ENCODE results near the gene CRACDL.

The CRACDL gene

GRCh38 chr2:98778151-98778550 is 157.9 kb downstream of the CRACDL start:
- no peak for DNase-seq

GRCh38 chr2:98777710-98778109 is 158.3 kb downstream of the CRACDL start:
- DNase-seq = no peak

GRCh38 chr2:98777076-98777475 is 158.9 kb downstream of the CRACDL start:
- no peak for DNase-seq

- no peak for DNase-seq
Observed at GRCh38 chr2:98776136-98776535, 159.9 kb downstream of the CRACDL start.

GRCh38 chr2:98775146-98775986 is 160.7 kb downstream of the CRACDL start:
- no peak for DNase-seq

GRCh38 chr2:98773907-98774306 is 162.1 kb downstream of the CRACDL start:
- DNase-seq = no peak

- DNase-seq = no peak
Observed at GRCh38 chr2:98773169-98773568, 162.9 kb downstream of the CRACDL start.

- no peak for DNase-seq
Observed at GRCh38 chr2:98772536-98772935, 163.5 kb downstream of the CRACDL start.

GRCh38 chr2:98771721-98772524 is 164.1 kb downstream of the CRACDL start:
- peak in 1 of 56 donors; percentile 18 for DNase-seq

GRCh38 chr2:98771264-98771663 is 164.8 kb downstream of the CRACDL start:
- DNase-seq = no peak

- DNase-seq = no peak
Observed at GRCh38 chr2:98769784-98770183, 166.2 kb downstream of the CRACDL start.

GRCh38 chr2:98769114-98769476 is 166.9 kb downstream of the CRACDL start:
- no peak for DNase-seq

- no peak for DNase-seq
Observed at GRCh38 chr2:98768384-98769113, 167.5 kb downstream of the CRACDL start.

GRCh38 chr2:98764499-98764898 is 171.5 kb downstream of the CRACDL start:
- DNase-seq = no peak

- no peak for DNase-seq
Observed at GRCh38 chr2:98763209-98763951, 172.6 kb downstream of the CRACDL start.

- no peak for DNase-seq
Observed at GRCh38 chr2:98761909-98762308, 174.1 kb downstream of the CRACDL start.

- DNase-seq = peak in 12 of 56 donors; percentile 15 to 73 (median 25)
Observed at GRCh38 chr2:98761267-98761781, 174.7 kb downstream of the CRACDL start.

- DNase-seq = no peak
Observed at GRCh38 chr2:98759827-98760625, 176.0 kb downstream of the CRACDL start.

GRCh38 chr2:98759338-98759737 is 176.7 kb downstream of the CRACDL start:
- no peak for DNase-seq

- DNase-seq = peak in 22 of 56 donors; percentile 14 to 67 (median 36)
Observed at GRCh38 chr2:98757904-98758421, 178.1 kb downstream of the CRACDL start.
